IMR-90 (cell line): Measurements from ENCODE around the gene CLPTM1L. TPM values are rescaled to one million over a fixed set of nuclear protein-coding genes. Genes with fewer than 3 reads are reported as not detected.

ENCODE experiments used
- ATAC-seq: fragments of 200-7000 bp; cut with Tn5 transposase; 2 replicates; pipeline ENCODE4 v1.9.1; 2020; ENCODE audit warnings: low read depth, mild to moderate bottlenecking, moderate library complexity
- BruUV-seq: library from RNA; stranded (reverse); fragments of 400-500 nt; replicated peaks from 2 replicates; lab custom pipeline; 2021; lab: Mats Ljungman, UMichigan
- CTCF ChIA-PET: fragments of 300-600 bp; formaldehyde crosslinking; extraction: SDS; loops from one replicate; lab custom pipeline; 2021; ENCODE audit warnings: antibody characterized with exemption; lab: Yijun Ruan, JAX
- POLR2A ChIA-PET: fragments of 300-600 bp; sonication (Branson Sonifier 250); formaldehyde crosslinking; loops from one replicate; lab custom pipeline; 2022; ENCODE audit warnings: antibody characterized with exemption; ENCODE audit not compliant: unreplicated experiment; lab: Charles Lee
- DNase-seq: peaks from one replicate; pipeline ENCODE4 v3.0.0; 2013
- H2AFZ ChIP-seq: replicated peaks from 2 replicates; pipeline ENCODE3; 2013; ENCODE audit warnings: low read length, mild to moderate bottlenecking; ENCODE audit not compliant: poor library complexity
- H2AK5ac ChIP-seq: 2 replicates; pipeline ENCODE4 v1.6.1; 2013; ENCODE audit warnings: low read depth, low read length, inconsistent platforms
- H2AK9ac ChIP-seq: replicated peaks from 2 replicates; pipeline ENCODE3; 2013; ENCODE audit warnings: mild to moderate bottlenecking, low read depth, low read length, moderate library complexity; ENCODE audit not compliant: poor library complexity
- H2BK120ac ChIP-seq: 2 replicates; pipeline ENCODE4 v1.6.1; 2013; ENCODE audit warnings: low read depth, low read length, inconsistent platforms
- H2BK15ac ChIP-seq: 3 replicates; pipeline ENCODE4 v1.6.1; 2013; ENCODE audit warnings: low read depth, low read length, inconsistent platforms
- H2BK20ac ChIP-seq: 2 replicates; pipeline ENCODE4 v1.6.1; 2013; ENCODE audit warnings: low read depth, mild to moderate bottlenecking, inconsistent platforms, low read length, moderate library complexity
- H2BK5ac ChIP-seq: 2 replicates; pipeline ENCODE4 v1.6.1; 2013; ENCODE audit warnings: mild to moderate bottlenecking, low read depth, low read length, inconsistent platforms; ENCODE audit not compliant: poor library complexity, severe bottlenecking
- H3K14ac ChIP-seq: replicated peaks from 2 replicates; pipeline ENCODE4 v1.6.1; 2013; ENCODE audit warnings: low read depth, low read length, inconsistent platforms
- H3K18ac ChIP-seq: 2 replicates; pipeline ENCODE4 v1.6.1; 2013; ENCODE audit warnings: low read depth, low read length, control low read depth
- H3K23ac ChIP-seq: 2 replicates; pipeline ENCODE4 v1.6.1; 2013; ENCODE audit warnings: low read depth, low read length, inconsistent platforms
- H3K27ac ChIP-seq: 2 replicates; pipeline ENCODE4 v1.5.1; 2013; ENCODE audit warnings: mild to moderate bottlenecking, control low read depth, low read length; ENCODE audit not compliant: insufficient read depth
- H3K27me3 ChIP-seq: 2 replicates; pipeline ENCODE4 v1.6.1; 2013; ENCODE audit warnings: low read length; ENCODE audit not compliant: control insufficient read depth, insufficient read depth
- H3K36me3 ChIP-seq: 2 replicates; pipeline ENCODE4 v1.6.1; 2013; ENCODE audit warnings: low read length, mixed read lengths; ENCODE audit not compliant: control insufficient read depth, insufficient read depth
- H3K4ac ChIP-seq: 2 replicates; pipeline ENCODE4 v1.6.1; 2013; ENCODE audit warnings: low read depth, low read length, inconsistent platforms
- H3K4me1 ChIP-seq: 2 replicates; pipeline ENCODE4 v1.6.1; 2013; ENCODE audit warnings: low read length, mixed read lengths; ENCODE audit not compliant: control insufficient read depth, insufficient read depth
- H3K4me2 ChIP-seq: 2 replicates; pipeline ENCODE4 v1.6.1; 2013; ENCODE audit warnings: low read depth, mild to moderate bottlenecking, control low read depth, low read length, moderate library complexity
- H3K4me3 ChIP-seq: 2 replicates; pipeline ENCODE4 v1.5.1; 2013; ENCODE audit warnings: low read depth, mild to moderate bottlenecking, control low read depth, low read length, moderate library complexity; ENCODE audit not compliant: insufficient read depth
- H3K56ac ChIP-seq: 2 replicates; pipeline ENCODE4 v1.6.1; 2013; ENCODE audit warnings: low read length, inconsistent platforms; ENCODE audit not compliant: insufficient read depth; ENCODE audit errors: extremely low read depth
- H3K79me1 ChIP-seq, 2 experiments: 2 replicates each; pipeline ENCODE4 v1.6.1; 2013; ENCODE audit warnings: low read length in 2 of 2, inconsistent platforms in 1 of 2, low read depth in 1 of 2
- H3K9ac ChIP-seq: 2 replicates; pipeline ENCODE4 v1.6.1; 2013; ENCODE audit warnings: low read depth, low read length, control low read depth
- H3K9me1 ChIP-seq: 2 replicates; pipeline ENCODE4 v1.6.1; 2013; ENCODE audit warnings: low read length, inconsistent platforms; ENCODE audit not compliant: insufficient read depth
- H3K9me3 ChIP-seq: 2 replicates; pipeline ENCODE4 v1.6.1; 2013; ENCODE audit warnings: low read length; ENCODE audit not compliant: control insufficient read depth, insufficient read depth
- H4K20me1 ChIP-seq: 2 replicates; pipeline ENCODE4 v1.6.1; 2013; ENCODE audit warnings: low read length, inconsistent platforms; ENCODE audit not compliant: insufficient read depth
- H4K5ac ChIP-seq: 2 replicates; pipeline ENCODE4 v1.6.1; 2013; ENCODE audit warnings: mild to moderate bottlenecking, low read depth, low read length, control low read depth
- H4K8ac ChIP-seq, 2 experiments: 2 replicates each; pipeline ENCODE4 v1.6.1; 2013; ENCODE audit warnings: low read depth in 2 of 2, low read length in 2 of 2, control low read depth in 1 of 2, inconsistent platforms in 1 of 2
- H4K91ac ChIP-seq: 2 replicates; pipeline ENCODE4 v1.6.1; 2013; ENCODE audit warnings: low read depth, low read length, inconsistent platforms; ENCODE audit not compliant: insufficient read depth
- BHLHE40 ChIP-seq: fragments of 150-350 bp; IDR thresholded peaks from 2 replicates; pipeline ENCODE4 v1.6.1; 2016; ENCODE audit warnings: mild to moderate bottlenecking, low read depth, low read length
- CEBPB ChIP-seq: IDR thresholded peaks from 2 replicates; pipeline ENCODE4 v1.6.1; 2012; ENCODE audit warnings: low read depth, low read length, improper control_type of control experiment
- CHD1 ChIP-seq: IDR thresholded peaks from 2 replicates; pipeline ENCODE4 v1.6.1; 2012; ENCODE audit warnings: low read depth, low read length, improper control_type of control experiment
- CTCF ChIP-seq: conservative IDR thresholded peaks from 2 replicates; pipeline ENCODE4 v1.5.1; 2012; ENCODE audit warnings: mild to moderate bottlenecking, low read depth, low read length, improper control_type of control experiment
- ELK1 ChIP-seq: fragments of 150-350 bp; IDR thresholded peaks from 2 replicates; pipeline ENCODE4 v1.6.1; 2016; ENCODE audit warnings: low read depth, mild to moderate bottlenecking, low read length, moderate library complexity, borderline replicate concordance
- FOS ChIP-seq: fragments of 150-350 bp; IDR thresholded peaks from 2 replicates; pipeline ENCODE4 v1.6.1; 2016; ENCODE audit warnings: low read depth, low read length
- MAFK ChIP-seq: IDR thresholded peaks from 2 replicates; pipeline ENCODE4 v1.6.1; 2012; ENCODE audit warnings: low read depth, low read length, improper control_type of control experiment
- MXI1 ChIP-seq: IDR thresholded peaks from 2 replicates; pipeline ENCODE4 v1.6.1; 2012; ENCODE audit warnings: low read depth, mild to moderate bottlenecking, low read length, moderate library complexity, borderline replicate concordance
- NFE2L2 ChIP-seq: fragments of 150-350 bp; IDR thresholded peaks from 2 replicates; pipeline ENCODE4 v1.6.1; 2016; ENCODE audit warnings: low read depth, mild to moderate bottlenecking, low read length
- POLR2A ChIP-seq: IDR thresholded peaks from 2 replicates; pipeline ENCODE4 v1.6.1; 2012; ENCODE audit warnings: mild to moderate bottlenecking, low read depth, low read length
- RAD21 ChIP-seq: IDR thresholded peaks from 2 replicates; pipeline ENCODE4 v1.6.1; 2012; ENCODE audit warnings: low read length, improper control_type of control experiment
- RCOR1 ChIP-seq: IDR thresholded peaks from 2 replicates; pipeline ENCODE4 v1.6.1; 2012; ENCODE audit warnings: mild to moderate bottlenecking, low read length, improper control_type of control experiment; ENCODE audit not compliant: insufficient replicate concordance
- RFX5 ChIP-seq: IDR thresholded peaks from 2 replicates; pipeline ENCODE4 v1.8.0; 2012; ENCODE audit warnings: low read depth, mild to moderate bottlenecking, low read length, moderate library complexity
- SMC3 ChIP-seq: fragments of 150-350 bp; IDR thresholded peaks from 2 replicates; pipeline ENCODE4 v1.6.1; 2016; ENCODE audit warnings: low read depth, mild to moderate bottlenecking, antibody characterized with exemption, low read length, moderate library complexity
- USF2 ChIP-seq: fragments of 150-350 bp; IDR thresholded peaks from 2 replicates; pipeline ENCODE4 v1.6.1; 2017; ENCODE audit warnings: mild to moderate bottlenecking, antibody characterized with exemption, low read length, low read depth
- WGBS, 2 experiments: methylation state at CpG; one replicate each; pipeline versions ENCODE4 v1.1.5 to v1.1.7; 2013; ENCODE audit warnings: missing lambda C conversion rate in 2 of 2; ENCODE audit not compliant: insufficient read length in 1 of 2; ENCODE audit errors: extremely low coverage in 2 of 2; 5-methylcytosine and 5-hydroxymethylcytosine counted together
- dilution Hi-C: fragments of 300-500 bp; cut with HindIII; formaldehyde crosslinking; loops from one replicate; pipeline ENCODE4 v1.14.3; 2018; ENCODE audit warnings: low sequenced_read_pairs; ENCODE audit not compliant: unreplicated experiment
- in situ Hi-C: fragments of 300-500 bp; cut with MboI; formaldehyde crosslinking; loops from 3 replicates; pipeline ENCODE4 v1.14.3; 2019; ENCODE audit warnings: low sequenced_read_pairs, inconsistent platforms, mixed read lengths
- intact Hi-C: fragments of 100-400 bp; cut with micrococcal nuclease; formaldehyde crosslinking; loops from 2 replicates; pipeline ENCODE4 v1.10.0; 2022
- polyA plus RNA-seq, 3 experiments: library from polyadenylated mRNA; depleted of rRNA; stranded (reverse); fragments of >200 nt; gene quantifications; 2 replicates each; pipeline ENCODE4 v1.2.3, GENCODE V29; 2012; ENCODE audit warnings: low replicate concordance in 1 of 3
- total RNA-seq: library from RNA; depleted of rRNA; stranded (reverse); fragments of >200 nt; gene quantifications from 2 replicates; pipeline ENCODE4 v1.2.3, GENCODE V29; 2012

The CLPTM1L gene
- total and polyA plus RNA-seq, 2 of the 4 experiments (the other 2 are of a cell fraction), result 114 to 137 TPM

- Histone ChIP-seq H2BK20ac (no peak overlapping the region), H3K9ac (no peak overlapping the region), H2AK5ac (no peak overlapping the region), H3K27me3 (peaks cover 44% of the 10 kb centered on the region), H2AK9ac (no peak overlapping the region), H3K27ac (no peak overlapping the region), H3K18ac (no peak overlapping the region), H3K4me3 (no peak overlapping the region), H2AFZ (no peak overlapping the region), H3K14ac (no peak overlapping the region), H3K4me1 (no peaks in the 10 kb centered on the region), H3K36me3 (no peaks in the 10 kb centered on the region), H4K91ac (no peak overlapping the region), H2BK5ac (no peak overlapping the region), H3K4ac (no peak overlapping the region), H3K9me3 (no peaks in the 10 kb centered on the region), H3K23ac (no peak overlapping the region), H3K9me1 (no peaks in the 10 kb centered on the region), H4K20me1 (no peaks in the 10 kb centered on the region), H4K8ac (no peak overlapping the region), H2BK15ac (no peak overlapping the region), H3K4me2 (no peak overlapping the region), H3K56ac (no peak overlapping the region), H3K79me1 (no peaks in the 10 kb centered on the region), H4K5ac (no peak overlapping the region), H2BK120ac (no peak overlapping the region)
- WGBS, 2 experiments, result 64% methylated on average over 16 of the region's 28 CpGs; no CpG with 5 or more reads in 1 of the 2 experiments
- DNase-seq (no peak), ATAC-seq (no peak)
- intact Hi-C loops, result no loop called here
- in situ Hi-C loops, result loop anchor here (25.0 kb wide), 1 partner anchor 280 kb away; no protein-coding TSS in a partner anchor
- dilution Hi-C loops, result no loop called here
- CTCF ChIA-PET, result interaction anchor here (1.5 kb wide), 1 partner anchor 288 kb away, joined by 4 read pairs; no protein-coding TSS in a partner anchor
- no TSS peak for BruUV-seq
- POLR2A ChIA-PET, result no interaction called here
- TF ChIP-seq FOS (no peak), MAFK (no peak), BHLHE40 (no peak), NFE2L2 (no peak), ELK1 (no peak), RAD21 (no peak), CTCF (no peak), MXI1 (no peak), POLR2A (no peak), CEBPB (no peak), SMC3 (no peak), RCOR1 (no peak), CHD1 (no peak), RFX5 (no peak), USF2 (no peak)
These were observed 12.2 kb upstream of the CLPTM1L start for GRCh38 chr5:1356873-1357787.
